ENCODE results near the gene HAGH. TPM values are rescaled to one million over a fixed set of nuclear protein-coding genes. Genes with fewer than 3 reads are reported as not detected.

HAGH gene
- total and polyA plus RNA-seq, 4 donors = 51.2 to 99.7 (median 80.2) TPM

- DNase-seq = no peak
- ATAC-seq (ENCODE audit: insufficient read depth, low FRiP score) = no peak
These were observed 65.7 kb downstream of the HAGH start for GRCh38 chr16:1760911-1761310.

DNA sequence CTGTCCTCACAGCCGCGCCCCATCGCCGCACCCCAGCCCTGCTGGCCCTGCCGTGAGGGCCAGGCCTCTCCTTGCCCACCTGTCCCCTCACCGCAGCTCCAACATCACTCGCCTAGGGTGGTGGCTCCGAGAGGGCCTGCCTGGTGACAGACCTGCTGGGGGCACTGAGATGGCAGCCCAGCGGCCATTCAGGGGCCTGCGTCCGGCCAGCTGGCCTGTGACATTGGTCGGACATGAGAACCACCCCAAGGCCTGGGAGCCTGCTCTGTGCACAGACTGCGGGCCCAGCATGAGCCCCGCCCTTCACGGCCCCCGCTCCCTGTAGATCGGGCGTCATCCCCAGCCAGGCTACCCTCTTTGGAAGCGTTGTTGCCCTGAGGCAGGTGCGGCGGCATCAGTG is 67.1 kb downstream of the HAGH start:
- Histone ChIP-seq H3K4me1 (ENCODE audit: control insufficient read depth in 5 of 5, insufficient read depth in 5 of 5, low read length in 5 of 5) (no peaks in the 10 kb centered on the region), H3K9me3 (ENCODE audit: control insufficient read depth in 4 of 4, insufficient read depth in 3 of 4, low read length in 3 of 4) (no peaks in the 10 kb centered on the region), H3K36me3 (ENCODE audit: control insufficient read depth in 4 of 4, insufficient read depth in 4 of 4, low read length in 4 of 4) (peaks cover 0 to 55% (median 17%) of the 10 kb centered on the region in 4 donors), H3K27ac (ENCODE audit: low read depth in 1 of 2, low read length in 1 of 2) (no peak overlapping the region), H3K27me3 (ENCODE audit: control insufficient read depth in 3 of 3, insufficient read depth in 3 of 3, low read length in 2 of 3) (no peaks in the 10 kb centered on the region), H3K9ac (ENCODE audit: insufficient read depth in 1 of 2, low read length in 2 of 2) (no peak overlapping the region), H3K4me3 (no peak overlapping the region)
- ATAC-seq (ENCODE audit: insufficient read depth, low FRiP score) (no peak), DNase-seq (no peak)
- WGBS, 2 donors = 95 to 98% methylated on average over 17 to 21 of the region's 21 CpGs
- TF ChIP-seq, protein P1, sequence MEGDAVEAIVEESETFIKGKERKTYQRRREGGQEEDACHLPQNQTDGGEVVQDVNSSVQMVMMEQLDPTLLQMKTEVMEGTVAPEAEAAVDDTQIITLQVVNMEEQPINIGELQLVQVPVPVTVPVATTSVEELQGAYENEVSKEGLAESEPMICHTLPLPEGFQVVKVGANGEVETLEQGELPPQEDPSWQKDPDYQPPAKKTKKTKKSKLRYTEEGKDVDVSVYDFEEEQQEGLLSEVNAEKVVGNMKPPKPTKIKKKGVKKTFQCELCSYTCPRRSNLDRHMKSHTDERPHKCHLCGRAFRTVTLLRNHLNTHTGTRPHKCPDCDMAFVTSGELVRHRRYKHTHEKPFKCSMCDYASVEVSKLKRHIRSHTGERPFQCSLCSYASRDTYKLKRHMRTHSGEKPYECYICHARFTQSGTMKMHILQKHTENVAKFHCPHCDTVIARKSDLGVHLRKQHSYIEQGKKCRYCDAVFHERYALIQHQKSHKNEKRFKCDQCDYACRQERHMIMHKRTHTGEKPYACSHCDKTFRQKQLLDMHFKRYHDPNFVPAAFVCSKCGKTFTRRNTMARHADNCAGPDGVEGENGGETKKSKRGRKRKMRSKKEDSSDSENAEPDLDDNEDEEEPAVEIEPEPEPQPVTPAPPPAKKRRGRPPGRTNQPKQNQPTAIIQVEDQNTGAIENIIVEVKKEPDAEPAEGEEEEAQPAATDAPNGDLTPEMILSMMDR (IDR thresholded peaks at IDR 0.05; ENCODE audit: control extremely low read depth, extremely low read depth) = no peak

More at GRCh38 chr16:1760911-1761310, 65.7 kb downstream of the HAGH start:
- TF ChIP-seq, protein P1 (IDR thresholded peaks at IDR 0.05; ENCODE audit: control extremely low read depth, extremely low read depth) = no peak
- H3K4me3 ChIP-seq = no peak overlapping the region
- H3K27me3 ChIP-seq (ENCODE audit: control insufficient read depth in 3 of 3, insufficient read depth in 3 of 3, low read length in 2 of 3) = no peaks in the 10 kb centered on the region
- no peaks in the 10 kb centered on the region for H3K9me3 ChIP-seq (ENCODE audit: control insufficient read depth in 4 of 4, insufficient read depth in 3 of 4, low read length in 3 of 4)
- no peak overlapping the region for H3K27ac ChIP-seq (ENCODE audit: low read depth in 1 of 2, low read length in 1 of 2)
- peaks cover 0 to 67% (median 23%) of the 10 kb centered on the region in 4 donors for H3K36me3 ChIP-seq (ENCODE audit: control insufficient read depth in 4 of 4, insufficient read depth in 4 of 4, low read length in 4 of 4)
- H3K4me1 ChIP-seq (ENCODE audit: control insufficient read depth in 5 of 5, insufficient read depth in 5 of 5, low read length in 5 of 5) = no peaks in the 10 kb centered on the region
- no peak overlapping the region for H3K9ac ChIP-seq (ENCODE audit: insufficient read depth in 1 of 2, low read length in 2 of 2)
- 95% methylated on average over 14 to 15 of the region's 15 CpGs for WGBS, 2 donors

DNA sequence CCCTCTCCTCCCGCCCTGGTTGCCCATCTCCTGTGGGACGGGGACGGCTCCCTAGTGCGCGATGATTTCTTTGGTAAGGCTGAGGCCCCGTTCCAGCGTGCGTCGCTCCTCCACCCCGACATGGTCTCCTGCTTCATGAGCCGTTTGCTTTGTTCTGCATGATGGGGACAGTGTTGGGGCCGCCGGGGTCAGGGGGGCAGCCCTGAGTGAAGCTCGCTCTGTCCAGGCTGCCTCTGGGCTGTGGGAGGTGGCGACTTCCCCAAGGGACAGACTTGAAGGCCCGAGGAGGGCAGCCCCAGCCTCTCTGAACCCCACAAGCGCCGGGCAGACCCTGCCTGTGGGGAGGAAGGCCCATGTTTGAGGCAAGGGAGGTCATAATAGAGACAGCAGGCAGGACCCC is 67.7 kb downstream of the HAGH start:
- WGBS, 2 donors = 94 to 97% methylated on average over 18 of the region's 18 CpGs
- no peak overlapping the region for H3K27ac ChIP-seq (ENCODE audit: low read depth in 1 of 2, low read length in 1 of 2)
- no peak for ATAC-seq (ENCODE audit: insufficient read depth, low FRiP score)
- no peaks in the 10 kb centered on the region for H3K27me3 ChIP-seq (ENCODE audit: control insufficient read depth in 3 of 3, insufficient read depth in 3 of 3, low read length in 2 of 3)
- peaks cover 0 to 53% (median 14%) of the 10 kb centered on the region in 4 donors for H3K36me3 ChIP-seq (ENCODE audit: control insufficient read depth in 4 of 4, insufficient read depth in 4 of 4, low read length in 4 of 4)
- H3K4me1 ChIP-seq (ENCODE audit: control insufficient read depth in 5 of 5, insufficient read depth in 5 of 5, low read length in 5 of 5) = no peaks in the 10 kb centered on the region
- H3K4me3 ChIP-seq = no peak overlapping the region
- TF ChIP-seq, protein P1 (IDR thresholded peaks at IDR 0.05; ENCODE audit: control extremely low read depth, extremely low read depth) = no peak
- no peak overlapping the region for H3K9ac ChIP-seq (ENCODE audit: insufficient read depth in 1 of 2, low read length in 2 of 2)
- no peak for DNase-seq
- no peaks in the 10 kb centered on the region for H3K9me3 ChIP-seq (ENCODE audit: control insufficient read depth in 4 of 4, insufficient read depth in 3 of 4, low read length in 3 of 4)

Measured in lung (tissue), 12 donors.